ENCODE results near the gene SLC6A12.

SLC6A12 gene

GRCh38 chr12:159156-159782 lies 54.7 kb downstream of the SLC6A12 start:
- Histone ChIP-seq H3K27me3 (replicated peaks) (no peaks in the 10 kb centered on the region), H3K36me3 (replicated peaks) (no peaks in the 10 kb centered on the region), H3K4me3 (ENCODE audit: low read depth, low read length) (no peak overlapping the region), H3K27ac (no peak overlapping the region)
- DNase-seq: no peak
- in situ Hi-C loops (cut with HindIII; ENCODE audit: low pct_ligation_motif_present, low sequenced_read_pairs): no loop called here
- TF ChIP-seq, protein P1, sequence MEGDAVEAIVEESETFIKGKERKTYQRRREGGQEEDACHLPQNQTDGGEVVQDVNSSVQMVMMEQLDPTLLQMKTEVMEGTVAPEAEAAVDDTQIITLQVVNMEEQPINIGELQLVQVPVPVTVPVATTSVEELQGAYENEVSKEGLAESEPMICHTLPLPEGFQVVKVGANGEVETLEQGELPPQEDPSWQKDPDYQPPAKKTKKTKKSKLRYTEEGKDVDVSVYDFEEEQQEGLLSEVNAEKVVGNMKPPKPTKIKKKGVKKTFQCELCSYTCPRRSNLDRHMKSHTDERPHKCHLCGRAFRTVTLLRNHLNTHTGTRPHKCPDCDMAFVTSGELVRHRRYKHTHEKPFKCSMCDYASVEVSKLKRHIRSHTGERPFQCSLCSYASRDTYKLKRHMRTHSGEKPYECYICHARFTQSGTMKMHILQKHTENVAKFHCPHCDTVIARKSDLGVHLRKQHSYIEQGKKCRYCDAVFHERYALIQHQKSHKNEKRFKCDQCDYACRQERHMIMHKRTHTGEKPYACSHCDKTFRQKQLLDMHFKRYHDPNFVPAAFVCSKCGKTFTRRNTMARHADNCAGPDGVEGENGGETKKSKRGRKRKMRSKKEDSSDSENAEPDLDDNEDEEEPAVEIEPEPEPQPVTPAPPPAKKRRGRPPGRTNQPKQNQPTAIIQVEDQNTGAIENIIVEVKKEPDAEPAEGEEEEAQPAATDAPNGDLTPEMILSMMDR (IDR thresholded peaks at IDR 0.05; ENCODE audit: low read depth, low read length, missing control alignments): no peak

GRCh38 chr12:157644-158043 lies 56.3 kb downstream of the SLC6A12 start:
- Histone ChIP-seq H3K36me3 (replicated peaks) (no peaks in the 10 kb centered on the region), H3K4me3 (ENCODE audit: low read depth, low read length) (no peak overlapping the region), H3K27me3 (replicated peaks) (no peaks in the 10 kb centered on the region), H3K27ac (no peak overlapping the region)
- no peak for DNase-seq
- in situ Hi-C loops (cut with HindIII; ENCODE audit: low pct_ligation_motif_present, low sequenced_read_pairs): no loop called here
- TF ChIP-seq, protein P1 (IDR thresholded peaks at IDR 0.05; ENCODE audit: low read depth, low read length, missing control alignments): no peak

- no peak for DNase-seq
- Histone ChIP-seq H3K36me3 (replicated peaks) (no peaks in the 10 kb centered on the region), H3K4me3 (ENCODE audit: low read depth, low read length) (no peak overlapping the region), H3K27ac (no peak overlapping the region), H3K27me3 (replicated peaks) (no peaks in the 10 kb centered on the region)
- in situ Hi-C loops (cut with HindIII; ENCODE audit: low pct_ligation_motif_present, low sequenced_read_pairs): no loop called here
- TF ChIP-seq, protein P1 (IDR thresholded peaks at IDR 0.05; ENCODE audit: low read depth, low read length, missing control alignments): no peak
Measured at GRCh38 chr12:156945-157344, 57.0 kb downstream of the SLC6A12 start.

DNA sequence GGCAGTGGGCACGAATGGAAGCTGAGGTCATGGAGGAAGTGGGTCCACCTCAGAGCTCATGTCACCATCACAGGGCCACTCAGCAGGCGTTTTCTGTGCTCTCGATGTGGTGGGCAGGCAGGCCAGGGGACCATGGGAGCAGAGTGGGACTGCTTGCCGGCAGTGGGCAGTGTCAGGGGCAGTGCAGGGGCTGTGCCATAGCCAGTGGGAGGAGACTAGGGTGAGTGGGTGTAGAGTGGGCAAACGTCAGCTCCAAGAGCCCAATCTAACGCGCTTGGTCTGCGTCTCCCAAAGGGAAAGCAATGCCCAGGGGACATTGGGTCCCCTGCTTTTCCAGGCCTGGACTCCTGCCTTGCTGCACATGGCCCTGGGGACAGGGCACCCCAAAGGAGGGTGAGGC lies 58.3 kb downstream of the SLC6A12 start:
- no peak overlapping the region for H3K27ac ChIP-seq
- TF ChIP-seq, protein P1 (IDR thresholded peaks at IDR 0.05; ENCODE audit: low read depth, low read length, missing control alignments): no peak
- DNase-seq: no peak
- H3K27me3 ChIP-seq (replicated peaks): no peaks in the 10 kb centered on the region
- H3K36me3 ChIP-seq (replicated peaks): no peaks in the 10 kb centered on the region
- in situ Hi-C loops (cut with HindIII; ENCODE audit: low pct_ligation_motif_present, low sequenced_read_pairs): no loop called here
- H3K4me3 ChIP-seq (ENCODE audit: low read depth, low read length): no peak overlapping the region

- Histone ChIP-seq H3K27ac (no peak overlapping the region), H3K27me3 (replicated peaks) (peaks cover 3% of the 10 kb centered on the region), H3K36me3 (replicated peaks) (no peaks in the 10 kb centered on the region), H3K4me3 (ENCODE audit: low read depth, low read length) (no peak overlapping the region)
- TF ChIP-seq, protein P1 (IDR thresholded peaks at IDR 0.05; ENCODE audit: low read depth, low read length, missing control alignments): no peak
- in situ Hi-C loops (cut with HindIII; ENCODE audit: low pct_ligation_motif_present, low sequenced_read_pairs): no loop called here
- no peak for DNase-seq
Measured at GRCh38 chr12:155006-155405, 59.0 kb downstream of the SLC6A12 start.

- H3K4me3 ChIP-seq (ENCODE audit: low read depth, low read length): no peak overlapping the region
Measured at GRCh38 chr12:154058-154457, 59.9 kb downstream of the SLC6A12 start.

More at GRCh38 chr12:154058-154457, 59.9 kb downstream of the SLC6A12 start:
- in situ Hi-C loops (cut with HindIII; ENCODE audit: low pct_ligation_motif_present, low sequenced_read_pairs): no loop called here
- no peaks in the 10 kb centered on the region for H3K36me3 ChIP-seq (replicated peaks)
- DNase-seq: no peak
- no peak overlapping the region for H3K27ac ChIP-seq
- TF ChIP-seq, protein P1 (IDR thresholded peaks at IDR 0.05; ENCODE audit: low read depth, low read length, missing control alignments): no peak
- peaks cover 8% of the 10 kb centered on the region for H3K27me3 ChIP-seq (replicated peaks)
